ENCODE results near the gene CEPT1. TPM values are rescaled to one million over a fixed set of nuclear protein-coding genes. Genes with fewer than 3 reads are reported as not detected.

Gene CEPT1
- total RNA-seq, 4 donors from 2014 or later = 12.6 to 82.3 (median 35.8) TPM

GRCh38 chr1:111147948-111148347 lies 7.9 kb downstream of the CEPT1 start:
- Histone ChIP-seq H3K4me1 (no peaks in the 10 kb centered on the region), H3K4me3 (no peak overlapping the region), H3K9me3 (no peaks in the 10 kb centered on the region), H3K27me3 (no peaks in the 10 kb centered on the region), H3K36me3 (no peaks in the 10 kb centered on the region), H3K27ac (no peak overlapping the region)
- no peak for DNase-seq
- TF ChIP-seq POLR2A (IDR thresholded peaks at IDR 0.05) (no peak), CTCF (IDR thresholded peaks at IDR 0.05) (no peak)
- intact Hi-C loops (cut with DNase I; ENCODE audit: low total_unique reads) = no loop called here

- Histone ChIP-seq H3K9me3 (no peaks in the 10 kb centered on the region), H3K27me3 (no peaks in the 10 kb centered on the region), H3K4me1 (no peaks in the 10 kb centered on the region), H3K27ac (no peak overlapping the region), H3K4me3 (no peak overlapping the region), H3K36me3 (no peaks in the 10 kb centered on the region)
- intact Hi-C loops (cut with DNase I; ENCODE audit: low total_unique reads) = no loop called here
- no peak for DNase-seq
- TF ChIP-seq POLR2A (IDR thresholded peaks at IDR 0.05) = no peak
- TF ChIP-seq CTCF (IDR thresholded peaks at IDR 0.05) = no peak
Measured at GRCh38 chr1:111148376-111148881, 8.4 kb downstream of the CEPT1 start.

GRCh38 chr1:111151838-111152237 lies 11.8 kb downstream of the CEPT1 start:
- no peaks in the 10 kb centered on the region for H3K4me1 ChIP-seq
- H3K9me3 ChIP-seq = no peaks in the 10 kb centered on the region
- no peak for DNase-seq
- H3K4me3 ChIP-seq = no peak overlapping the region
- H3K27ac ChIP-seq = no peak overlapping the region
- H3K27me3 ChIP-seq = no peaks in the 10 kb centered on the region
- TF ChIP-seq POLR2A (IDR thresholded peaks at IDR 0.05) (no peak), CTCF (IDR thresholded peaks at IDR 0.05) (no peak)
- intact Hi-C loops (cut with DNase I; ENCODE audit: low total_unique reads) = no loop called here
- no peaks in the 10 kb centered on the region for H3K36me3 ChIP-seq

- Histone ChIP-seq H3K4me1 (no peaks in the 10 kb centered on the region), H3K9me3 (no peaks in the 10 kb centered on the region), H3K27ac (no peak overlapping the region), H3K36me3 (no peaks in the 10 kb centered on the region), H3K27me3 (no peaks in the 10 kb centered on the region), H3K4me3 (no peak overlapping the region)
- DNase-seq = no peak
- intact Hi-C loops (cut with DNase I; ENCODE audit: low total_unique reads) = no loop called here
- TF ChIP-seq POLR2A (IDR thresholded peaks at IDR 0.05) = no peak
- no peak for TF ChIP-seq CTCF (IDR thresholded peaks at IDR 0.05)
Measured at GRCh38 chr1:111154021-111154999, 14.3 kb downstream of the CEPT1 start.

GRCh38 chr1:111157431-111157830 lies 17.4 kb downstream of the CEPT1 start:
- no peak for DNase-seq
- Histone ChIP-seq H3K36me3 (peaks cover 0 to 2% of the 10 kb centered on the region in 2 donors), H3K4me1 (no peaks in the 10 kb centered on the region), H3K4me3 (no peak overlapping the region), H3K27me3 (no peaks in the 10 kb centered on the region), H3K27ac (no peak overlapping the region), H3K9me3 (no peaks in the 10 kb centered on the region)
- intact Hi-C loops (cut with DNase I; ENCODE audit: low total_unique reads) = no loop called here
- TF ChIP-seq CTCF (IDR thresholded peaks at IDR 0.05) (no peak), POLR2A (IDR thresholded peaks at IDR 0.05) (no peak)
